Lower leg skin (tissue), 3 donors: ENCODE data around the gene DTWD2.

Experiments used
- POLR2A ChIP-seq, 2 donors: fragments of 450-650 bp; IDR thresholded peaks; one replicate each; pipeline ENCODE4 v1.6.1; 2016 to 2017; ENCODE audit warnings: antibody characterized with exemption in 2 of 2, mild to moderate bottlenecking in 1 of 2, moderate library complexity in 1 of 2
- TF ChIP-seq, protein P1 (sequence below), 3 donors: fragments of 450-650 bp; IDR thresholded peaks; one replicate each; pipeline ENCODE4 v1.5.1; 2016; ENCODE audit warnings: antibody characterized with exemption in 3 of 3, mild to moderate bottlenecking in 3 of 3, moderate library complexity in 2 of 3

DNA sequence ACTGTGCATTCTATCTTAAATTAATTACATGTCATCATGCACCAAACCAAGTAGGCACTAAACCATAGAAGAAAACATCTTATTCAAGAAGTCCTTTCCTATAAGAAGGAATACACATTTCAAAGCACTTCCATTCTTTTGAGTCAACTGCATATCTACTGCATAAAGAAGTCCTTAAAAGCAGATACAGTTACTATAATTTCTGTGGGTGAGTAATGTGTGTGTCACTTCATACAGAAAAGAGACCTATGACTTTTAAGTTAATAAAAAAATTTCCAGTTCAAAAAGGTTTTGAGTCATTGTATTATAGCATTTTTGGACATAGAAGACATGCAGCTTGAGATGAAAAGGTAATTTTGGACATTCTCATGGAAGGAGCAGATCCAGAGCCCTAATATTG lies 125.0 kb downstream of the DTWD2 start:
- TF ChIP-seq, protein P1, sequence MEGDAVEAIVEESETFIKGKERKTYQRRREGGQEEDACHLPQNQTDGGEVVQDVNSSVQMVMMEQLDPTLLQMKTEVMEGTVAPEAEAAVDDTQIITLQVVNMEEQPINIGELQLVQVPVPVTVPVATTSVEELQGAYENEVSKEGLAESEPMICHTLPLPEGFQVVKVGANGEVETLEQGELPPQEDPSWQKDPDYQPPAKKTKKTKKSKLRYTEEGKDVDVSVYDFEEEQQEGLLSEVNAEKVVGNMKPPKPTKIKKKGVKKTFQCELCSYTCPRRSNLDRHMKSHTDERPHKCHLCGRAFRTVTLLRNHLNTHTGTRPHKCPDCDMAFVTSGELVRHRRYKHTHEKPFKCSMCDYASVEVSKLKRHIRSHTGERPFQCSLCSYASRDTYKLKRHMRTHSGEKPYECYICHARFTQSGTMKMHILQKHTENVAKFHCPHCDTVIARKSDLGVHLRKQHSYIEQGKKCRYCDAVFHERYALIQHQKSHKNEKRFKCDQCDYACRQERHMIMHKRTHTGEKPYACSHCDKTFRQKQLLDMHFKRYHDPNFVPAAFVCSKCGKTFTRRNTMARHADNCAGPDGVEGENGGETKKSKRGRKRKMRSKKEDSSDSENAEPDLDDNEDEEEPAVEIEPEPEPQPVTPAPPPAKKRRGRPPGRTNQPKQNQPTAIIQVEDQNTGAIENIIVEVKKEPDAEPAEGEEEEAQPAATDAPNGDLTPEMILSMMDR (IDR thresholded peaks at IDR 0.05) = no peak
- no peak for TF ChIP-seq POLR2A (IDR thresholded peaks at IDR 0.05)
